H54 (cell line): Measurements from ENCODE around the gene BEND7.
"Not testable (repeated sequence)": the region's sequence is repeated elsewhere in the genome, so short reads cannot be mapped to it uniquely, and the experiment has no call there.

ENCODE experiments used
- DNase-seq: peaks from one replicate; pipeline ENCODE4 v3.0.0; 2011; ENCODE audit warnings: low spot score, mixed read lengths; ENCODE audit not compliant: insufficient read length
- FAIRE-seq: peaks from 3 replicates; lab custom pipeline; 2011; peaks lifted over from hg19 to GRCh38; lab: Jason Lieb, UNC
- POLR2A ChIP-seq: IDR thresholded peaks from 2 replicates; pipeline ENCODE4 v1.6.1; 2011; ENCODE audit warnings: low read depth, mild to moderate bottlenecking, low read length

The BEND7 gene

DNA sequence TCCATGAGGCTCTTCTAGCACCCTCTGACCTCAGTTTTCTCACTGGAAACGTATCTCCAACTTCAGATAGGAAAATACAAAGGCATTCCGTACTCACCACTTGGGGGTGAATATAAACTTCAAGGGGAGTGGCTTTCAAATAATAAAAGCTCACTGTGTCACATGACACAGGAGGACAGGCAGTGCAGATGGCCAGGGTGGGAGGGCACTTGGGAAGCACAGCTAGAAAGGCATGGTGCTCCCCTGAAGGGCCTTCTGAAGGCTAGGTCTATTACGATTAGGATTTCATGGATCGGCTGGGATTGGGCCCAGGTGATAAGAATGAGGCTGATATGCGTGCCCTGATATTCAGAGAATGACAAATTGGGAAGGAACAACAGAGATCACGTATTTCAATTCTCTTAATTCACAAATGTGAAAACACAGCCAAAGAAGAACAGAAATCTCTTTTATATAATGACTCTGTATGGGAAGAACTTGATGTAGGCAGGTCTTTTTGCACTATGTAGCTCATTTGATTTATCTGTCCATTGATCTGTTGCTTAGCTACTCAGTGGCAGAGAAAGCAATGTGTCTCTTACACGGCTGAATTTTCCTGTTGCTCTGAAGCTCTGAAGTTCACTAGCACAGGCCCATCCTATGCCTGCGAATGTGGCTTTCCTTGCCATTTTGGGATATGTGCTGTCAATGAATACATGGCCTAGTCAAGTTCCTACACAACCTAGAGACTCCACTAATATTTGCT is 83.0 kb downstream of the BEND7 start:
- no peak for TF ChIP-seq POLR2A
- no peak for DNase-seq
- no peak for FAIRE-seq

GRCh38 chr10:13441476-13441875 is 87.3 kb downstream of the BEND7 start:
- DNase-seq (no peak), FAIRE-seq (no peak)
- TF ChIP-seq POLR2A: no peak

GRCh38 chr10:13440185-13441061 is 88.4 kb downstream of the BEND7 start:
- TF ChIP-seq POLR2A: no peak
- FAIRE-seq (no peak), DNase-seq (peak; percentile 70)

GRCh38 chr10:13439313-13440184 is 89.3 kb downstream of the BEND7 start:
- DNase-seq: no peak
- no peak for FAIRE-seq
- no peak for TF ChIP-seq POLR2A

- no peak for DNase-seq
- no peak for TF ChIP-seq POLR2A
- no peak for FAIRE-seq
These were observed 91.7 kb downstream of the BEND7 start for GRCh38 chr10:13437026-13437555.

DNA sequence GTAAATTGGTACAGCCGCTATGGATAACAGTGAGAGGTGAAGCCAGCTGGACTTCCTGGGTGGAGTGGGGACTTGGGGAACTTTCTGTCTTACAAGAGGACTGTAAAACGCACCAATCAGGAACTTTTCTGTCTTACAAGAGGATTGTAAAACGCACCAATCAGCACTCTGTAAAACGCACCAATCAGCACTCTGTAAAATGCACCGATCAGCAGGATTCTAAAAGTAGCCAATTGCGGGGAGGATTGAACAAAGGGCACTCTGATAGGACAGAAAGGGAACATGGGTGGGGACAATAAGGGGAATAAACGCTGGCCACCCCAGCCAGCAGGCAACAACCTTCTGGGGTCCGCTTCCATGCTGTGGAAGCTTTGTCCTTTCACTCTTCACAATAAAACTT is 100.9 kb downstream of the BEND7 start:
- not testable (repeated sequence) for DNase-seq, FAIRE-seq

DNA sequence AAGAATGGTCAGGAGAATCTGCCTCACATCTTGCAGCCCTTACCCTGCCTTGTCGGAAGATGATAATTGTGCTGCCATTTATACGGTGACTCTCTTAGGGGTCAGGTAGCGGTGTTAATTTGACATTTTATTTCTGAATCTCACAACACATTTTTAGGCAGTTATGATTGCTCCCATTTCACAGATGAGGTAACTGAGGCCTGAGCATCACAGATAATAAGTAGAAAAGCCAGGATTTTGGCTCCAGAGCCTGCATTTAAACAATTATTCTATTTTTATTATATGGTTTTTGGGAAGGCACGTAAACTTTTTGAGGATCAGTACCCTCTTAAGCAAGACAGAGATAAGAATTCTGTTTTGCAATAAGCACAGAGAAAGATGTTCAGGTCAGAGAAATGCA is 103.4 kb downstream of the BEND7 start:
- FAIRE-seq (no peak), DNase-seq (no peak)
- TF ChIP-seq POLR2A: no peak

GRCh38 chr10:13422800-13423199 is 106.0 kb downstream of the BEND7 start:
- no peak for TF ChIP-seq POLR2A
- DNase-seq (no peak), FAIRE-seq (no peak)

DNA sequence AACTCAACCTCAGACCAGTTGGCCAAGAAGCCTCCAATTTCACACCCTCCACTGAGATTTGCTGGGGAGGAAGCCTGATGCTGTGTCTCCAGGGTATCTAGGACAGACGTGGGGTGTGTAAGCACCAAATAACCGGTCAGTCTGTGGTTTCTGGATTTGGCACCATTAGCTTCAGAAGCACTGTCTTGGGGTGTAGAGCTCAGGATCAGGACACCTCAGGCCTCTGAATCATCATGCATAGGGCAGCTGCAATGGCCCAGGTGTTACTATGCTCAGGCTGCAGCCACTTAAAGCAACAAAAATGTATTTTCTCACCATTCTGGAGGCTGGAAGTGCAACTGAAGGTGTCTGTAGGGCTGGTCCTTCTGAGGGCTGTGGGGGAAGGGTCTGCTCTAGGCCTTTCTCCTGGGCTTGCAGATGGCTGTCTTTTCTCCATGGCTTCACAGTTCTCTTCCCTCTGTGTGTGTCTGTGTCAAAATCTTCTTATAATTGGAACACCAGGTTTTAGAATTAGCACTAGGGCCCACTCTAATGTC is 107.4 kb downstream of the BEND7 start:
- no peak for FAIRE-seq
- no peak for TF ChIP-seq POLR2A
- DNase-seq: no peak

DNA sequence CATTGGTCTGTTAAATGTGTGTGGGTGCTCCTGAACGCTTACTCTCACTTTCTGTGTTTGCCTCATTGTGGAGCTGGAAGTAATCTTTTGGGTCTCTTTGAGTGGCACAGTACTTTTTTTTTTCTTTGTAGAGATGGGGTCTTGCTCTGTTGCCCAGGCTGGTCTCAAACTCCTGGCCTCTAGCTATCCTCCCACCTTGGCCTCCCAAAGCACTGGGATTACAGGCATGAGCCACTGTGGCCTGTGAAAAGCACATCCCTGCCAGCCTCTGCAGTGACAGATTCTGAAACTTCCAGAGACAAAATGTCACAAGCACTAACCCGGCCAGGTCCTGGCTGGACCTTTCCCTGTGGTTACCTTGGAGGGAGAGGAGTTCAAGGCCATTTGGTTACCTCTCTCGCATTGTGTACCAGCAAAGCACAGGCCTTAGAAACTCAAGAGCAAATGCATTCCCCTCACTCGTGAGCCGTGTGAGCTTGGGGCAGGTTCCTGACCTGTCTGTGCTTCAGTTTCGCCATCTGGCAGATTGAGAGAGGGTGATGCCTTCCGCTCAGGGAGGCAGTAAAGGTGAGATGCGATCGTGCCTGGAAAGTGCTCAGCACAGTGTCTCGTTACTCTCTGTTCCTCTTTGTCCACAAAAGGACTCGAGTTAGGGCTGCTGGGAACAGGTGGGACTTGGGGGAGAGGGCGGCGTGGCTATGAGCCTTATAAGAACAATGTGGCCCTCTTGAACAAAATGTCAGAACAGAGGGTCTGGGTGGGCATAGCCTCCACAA is 108.1 kb downstream of the BEND7 start:
- TF ChIP-seq POLR2A: no peak
- FAIRE-seq (no peak), DNase-seq (no peak)

- DNase-seq (no peak), FAIRE-seq (no peak)
- TF ChIP-seq POLR2A: no peak
These were observed 111.2 kb downstream of the BEND7 start for GRCh38 chr10:13417459-13418126.

DNA sequence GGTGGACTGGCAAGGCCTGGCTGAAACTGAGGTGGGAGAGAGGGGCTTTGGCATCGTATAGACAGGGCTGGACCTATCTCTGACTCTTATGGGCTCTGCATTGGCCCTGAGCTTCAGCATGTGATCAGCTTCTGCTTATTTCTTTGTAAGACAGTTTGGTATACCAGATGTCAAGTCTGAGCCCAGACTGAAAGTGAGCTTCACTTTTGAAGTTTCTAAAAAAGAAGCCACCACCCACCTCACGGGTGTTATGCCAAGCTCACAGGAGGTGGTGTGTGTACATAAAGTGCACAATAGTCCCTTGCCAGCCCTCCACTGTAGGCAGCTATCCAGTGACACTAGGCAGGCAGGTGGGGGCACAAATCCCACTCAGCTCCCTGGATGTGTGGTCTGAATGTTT is 112.1 kb downstream of the BEND7 start:
- FAIRE-seq (no peak), DNase-seq (no peak)
- no peak for TF ChIP-seq POLR2A

- FAIRE-seq (no peak), DNase-seq (no peak)
- TF ChIP-seq POLR2A: no peak
These were observed 114.0 kb downstream of the BEND7 start for GRCh38 chr10:13414855-13415254.
